Head of caudate nucleus (tissue), 42 donors: ENCODE data around the gene RAB1A.
A peak's percentile ranks its signal among the peaks of the same experiment; 100 is the strongest.

Experiments used
- DNase-seq, 42 donors: peaks; one replicate each; pipeline versions ENCODE4 v3.0.0 to v3.0.0-alpha.2; 2020 to 2021; ENCODE audit warnings: mixed read lengths in 7 of 42
- intact Hi-C: fragments of 100-400 bp; cut with DNase I; formaldehyde crosslinking; loops from one replicate; pipeline ENCODE4 v1.15.0; 2022

Gene RAB1A

GRCh38 chr2:65107530-65107929, 22.4 kb downstream of the RAB1A start:
- intact Hi-C loops = no loop called here
- DNase-seq = no peak

- intact Hi-C loops = no loop called here
- DNase-seq = peak in 7 of 42 donors; percentile 7 to 44 (median 18)
Measured at GRCh38 chr2:65103013-65103715, 26.7 kb downstream of the RAB1A start.

GRCh38 chr2:65101071-65101470, 28.8 kb downstream of the RAB1A start:
- DNase-seq = no peak
- intact Hi-C loops = no loop called here

- DNase-seq = no peak
- intact Hi-C loops = no loop called here
Measured at GRCh38 chr2:65098741-65099140, 31.2 kb downstream of the RAB1A start.

- intact Hi-C loops = no loop called here
Measured at GRCh38 chr2:65097844-65098243, 32.1 kb downstream of the RAB1A start.

GRCh38 chr2:65096948-65097347, 33.0 kb downstream of the RAB1A start:
- intact Hi-C loops = no loop called here
- no peak for DNase-seq

More at GRCh38 chr2:65097844-65098243, 32.1 kb downstream of the RAB1A start:
- DNase-seq = no peak

GRCh38 chr2:65093211-65093610, 36.7 kb downstream of the RAB1A start:
- intact Hi-C loops = no loop called here
- DNase-seq = no peak

- DNase-seq = no peak
- intact Hi-C loops = no loop called here
Measured at GRCh38 chr2:65092791-65093190, 37.1 kb downstream of the RAB1A start.

- intact Hi-C loops = no loop called here
- DNase-seq = no peak
Measured at GRCh38 chr2:65085148-65085547, 44.8 kb downstream of the RAB1A start.

- peak in 10 of 42 donors; percentile 19 to 53 (median 36) for DNase-seq
- intact Hi-C loops = no loop called here
Measured at GRCh38 chr2:65081232-65081685, 48.6 kb downstream of the RAB1A start.

GRCh38 chr2:65079017-65079416, 50.9 kb downstream of the RAB1A start:
- DNase-seq = no peak
- intact Hi-C loops = no loop called here

GRCh38 chr2:65077898-65078297, 52.0 kb downstream of the RAB1A start:
- no peak for DNase-seq
- intact Hi-C loops = no loop called here

GRCh38 chr2:65076345-65076710, 53.6 kb downstream of the RAB1A start:
- DNase-seq = no peak
- intact Hi-C loops = no loop called here

- peak in 1 of 42 donors; percentile 39 for DNase-seq
- intact Hi-C loops = no loop called here
Measured at GRCh38 chr2:65075605-65076344, 54.1 kb downstream of the RAB1A start.

GRCh38 chr2:65075176-65075575, 54.7 kb downstream of the RAB1A start:
- peak in 1 of 42 donors; percentile 39 for DNase-seq
- intact Hi-C loops = no loop called here

GRCh38 chr2:65073879-65074565, 55.9 kb downstream of the RAB1A start:
- DNase-seq = peak in 9 of 42 donors; percentile 25 to 62 (median 45)
- intact Hi-C loops = no loop called here

GRCh38 chr2:65072181-65072970, 57.5 kb downstream of the RAB1A start:
- DNase-seq = peak in 1 of 42 donors; percentile 35
- intact Hi-C loops = no loop called here

GRCh38 chr2:65071499-65072180, 58.3 kb downstream of the RAB1A start:
- intact Hi-C loops = no loop called here

GRCh38 chr2:65070856-65071255, 59.0 kb downstream of the RAB1A start:
- peak in 1 of 42 donors; percentile 34 for DNase-seq
- intact Hi-C loops = no loop called here

More at GRCh38 chr2:65071499-65072180, 58.3 kb downstream of the RAB1A start:
- peak in 1 of 42 donors; percentile 43 for DNase-seq
